Measurements from ENCODE around the gene KLK11.

The KLK11 gene

GRCh38 chr19:51064534-51065220 lies 38.3 kb upstream of the KLK11 start, which contains the start of gene KLK13:
TSS of gene KLK13 (minus strand) at chr19:51065092. CDS start at chr19:51065067, 25 bp downstream.
- TF ChIP-seq, protein P1, sequence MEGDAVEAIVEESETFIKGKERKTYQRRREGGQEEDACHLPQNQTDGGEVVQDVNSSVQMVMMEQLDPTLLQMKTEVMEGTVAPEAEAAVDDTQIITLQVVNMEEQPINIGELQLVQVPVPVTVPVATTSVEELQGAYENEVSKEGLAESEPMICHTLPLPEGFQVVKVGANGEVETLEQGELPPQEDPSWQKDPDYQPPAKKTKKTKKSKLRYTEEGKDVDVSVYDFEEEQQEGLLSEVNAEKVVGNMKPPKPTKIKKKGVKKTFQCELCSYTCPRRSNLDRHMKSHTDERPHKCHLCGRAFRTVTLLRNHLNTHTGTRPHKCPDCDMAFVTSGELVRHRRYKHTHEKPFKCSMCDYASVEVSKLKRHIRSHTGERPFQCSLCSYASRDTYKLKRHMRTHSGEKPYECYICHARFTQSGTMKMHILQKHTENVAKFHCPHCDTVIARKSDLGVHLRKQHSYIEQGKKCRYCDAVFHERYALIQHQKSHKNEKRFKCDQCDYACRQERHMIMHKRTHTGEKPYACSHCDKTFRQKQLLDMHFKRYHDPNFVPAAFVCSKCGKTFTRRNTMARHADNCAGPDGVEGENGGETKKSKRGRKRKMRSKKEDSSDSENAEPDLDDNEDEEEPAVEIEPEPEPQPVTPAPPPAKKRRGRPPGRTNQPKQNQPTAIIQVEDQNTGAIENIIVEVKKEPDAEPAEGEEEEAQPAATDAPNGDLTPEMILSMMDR (IDR thresholded peaks at IDR 0.05; ENCODE audit: borderline replicate concordance, insufficient read depth, low read depth, low read length), result no peak
- no peak within 1 kb of the TSS for H3K4me3 ChIP-seq (ENCODE audit: low read depth, low read length)

- H3K4me3 ChIP-seq (ENCODE audit: low read depth, low read length), result no peak overlapping the region
- TF ChIP-seq, protein P1 (IDR thresholded peaks at IDR 0.05; ENCODE audit: borderline replicate concordance, insufficient read depth, low read depth, low read length), result no peak
These were observed 37.2 kb upstream of the KLK11 start for GRCh38 chr19:51063664-51064063.

DNA sequence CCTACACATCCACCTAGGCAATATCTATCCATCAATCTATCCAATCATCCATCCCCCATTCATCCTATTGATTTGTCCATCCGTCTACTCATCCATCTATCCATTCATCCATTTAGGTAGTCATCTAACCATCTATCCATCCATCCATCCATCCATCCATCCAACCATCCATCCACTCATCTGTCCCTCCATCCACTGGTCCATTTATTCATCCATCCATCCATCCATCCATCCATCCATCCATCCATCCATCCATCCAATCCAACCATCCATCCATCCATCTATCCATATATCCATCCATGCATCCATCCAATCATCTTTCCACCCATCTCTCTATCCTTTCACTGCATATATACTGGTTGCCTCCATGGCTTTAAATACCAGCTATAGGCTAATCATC lies 34.6 kb upstream of the KLK11 start:
- TF ChIP-seq, protein P1 (IDR thresholded peaks at IDR 0.05; ENCODE audit: borderline replicate concordance, insufficient read depth, low read depth, low read length), result no peak
- no peak overlapping the region for H3K4me3 ChIP-seq (ENCODE audit: low read depth, low read length)

DNA sequence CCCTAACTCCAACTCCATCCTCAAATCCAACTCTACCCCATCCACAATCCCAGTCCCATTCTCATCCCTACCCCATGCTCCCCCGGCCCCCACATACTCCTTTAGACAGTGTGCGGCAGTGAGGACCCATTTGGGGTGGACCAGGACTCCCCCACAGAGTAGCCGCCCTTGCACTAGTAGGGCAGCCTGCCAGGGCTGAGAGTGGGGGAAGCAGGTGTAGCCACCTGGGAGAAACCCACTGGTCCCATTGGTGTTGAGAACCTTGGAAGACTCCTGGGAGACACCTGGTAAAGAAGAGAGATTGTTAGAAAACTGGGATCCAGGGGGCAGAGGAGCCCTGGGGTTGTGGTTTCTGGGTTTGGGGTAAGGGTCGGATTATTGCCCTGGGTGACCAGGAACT lies 33.9 kb upstream of the KLK11 start:
- no peak overlapping the region for H3K4me3 ChIP-seq (ENCODE audit: low read depth, low read length)
- TF ChIP-seq, protein P1 (IDR thresholded peaks at IDR 0.05; ENCODE audit: borderline replicate concordance, insufficient read depth, low read depth, low read length), result no peak

- TF ChIP-seq, protein P1 (IDR thresholded peaks at IDR 0.05; ENCODE audit: borderline replicate concordance, insufficient read depth, low read depth, low read length), result no peak
These were observed 33.3 kb upstream of the KLK11 start for GRCh38 chr19:51059715-51060114.

GRCh38 chr19:51055866-51056265 lies 29.4 kb upstream of the KLK11 start:
- TF ChIP-seq, protein P1 (IDR thresholded peaks at IDR 0.05; ENCODE audit: borderline replicate concordance, insufficient read depth, low read depth, low read length), result no peak
- H3K4me3 ChIP-seq (ENCODE audit: low read depth, low read length), result no peak overlapping the region

More at GRCh38 chr19:51059715-51060114, 33.3 kb upstream of the KLK11 start:
- no peak overlapping the region for H3K4me3 ChIP-seq (ENCODE audit: low read depth, low read length)

DNA sequence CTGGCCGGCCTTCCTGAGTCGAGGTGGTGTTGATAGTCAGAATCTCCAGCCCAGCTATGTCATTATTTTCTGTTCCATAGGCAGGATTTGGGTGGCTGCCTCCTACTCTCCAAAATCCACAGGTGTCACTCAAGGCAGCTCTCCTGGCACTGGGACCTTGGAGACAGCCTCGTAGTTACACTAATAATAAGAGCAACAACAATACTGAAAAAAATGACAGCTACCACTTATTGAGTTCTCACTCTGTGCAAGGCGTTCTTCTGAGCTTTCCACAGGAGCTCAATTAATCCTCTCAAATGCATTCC lies 20.6 kb upstream of the KLK11 start:
- TF ChIP-seq, protein P1 (IDR thresholded peaks at IDR 0.05; ENCODE audit: borderline replicate concordance, insufficient read depth, low read depth, low read length), result no peak
- H3K4me3 ChIP-seq (ENCODE audit: low read depth, low read length), result no peak overlapping the region
